Endothelial cell of hepatic sinusoid (primary cell): ENCODE results near the gene FAM171A2.
"Not testable (repeated sequence)": the region's sequence is repeated elsewhere in the genome, so short reads cannot be mapped to it uniquely, and the experiment has no call there.

Experiments used
- in situ Hi-C: cut with HindIII; loops from 2 replicates; pipeline ENCODE4 v1.10.0; 2017; ENCODE audit warnings: low sequenced_read_pairs

FAM171A2 gene

DNA sequence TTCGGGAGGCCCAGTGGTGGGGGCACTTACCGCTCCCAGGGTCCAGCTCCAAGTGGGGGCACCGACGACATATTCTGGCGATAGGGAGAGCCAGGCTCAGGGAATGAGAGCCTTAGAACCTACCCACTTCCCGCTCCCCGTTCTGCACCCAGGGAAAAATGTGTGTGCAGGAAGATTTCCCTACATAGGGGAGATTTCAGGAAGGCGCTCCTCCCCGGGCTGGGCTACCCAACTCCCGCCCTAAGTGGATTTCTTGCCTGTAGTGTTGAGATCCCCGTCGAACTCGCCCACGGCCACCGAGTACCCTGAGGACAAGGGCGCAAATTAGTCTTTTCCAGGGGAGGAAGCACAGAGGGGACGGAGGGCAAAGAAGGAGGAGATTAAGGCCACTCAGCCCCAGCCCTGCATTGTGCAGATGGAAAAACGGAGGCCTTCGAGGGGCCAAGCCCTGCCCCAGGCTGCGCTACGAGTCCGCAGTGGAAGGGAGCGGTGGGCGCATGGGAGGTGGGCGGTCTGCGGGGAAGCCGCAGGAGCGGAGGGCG, 20.7 kb upstream of the FAM171A2 start:
- in situ Hi-C loops = no loop called here

DNA sequence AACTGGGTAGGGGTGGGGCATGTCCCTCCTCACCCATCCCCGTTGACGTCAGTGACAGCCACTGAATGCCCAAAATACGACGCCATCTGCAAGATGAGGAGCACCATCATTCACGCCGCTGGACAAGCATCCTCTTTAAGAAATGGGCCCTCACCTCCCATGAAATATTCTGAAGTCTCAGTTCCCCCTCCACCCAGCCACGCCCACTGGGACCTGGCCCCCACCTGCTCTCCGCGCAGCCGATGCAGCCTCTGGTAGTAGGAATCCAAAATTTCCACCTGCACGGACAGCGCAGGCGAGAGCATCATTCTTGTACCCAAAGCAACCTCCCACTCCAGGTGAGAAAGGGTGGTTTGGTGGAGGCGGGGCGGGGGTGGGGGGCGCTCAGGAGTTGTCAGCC, 20.2 kb upstream of the FAM171A2 start:
- in situ Hi-C loops = no loop called here

DNA sequence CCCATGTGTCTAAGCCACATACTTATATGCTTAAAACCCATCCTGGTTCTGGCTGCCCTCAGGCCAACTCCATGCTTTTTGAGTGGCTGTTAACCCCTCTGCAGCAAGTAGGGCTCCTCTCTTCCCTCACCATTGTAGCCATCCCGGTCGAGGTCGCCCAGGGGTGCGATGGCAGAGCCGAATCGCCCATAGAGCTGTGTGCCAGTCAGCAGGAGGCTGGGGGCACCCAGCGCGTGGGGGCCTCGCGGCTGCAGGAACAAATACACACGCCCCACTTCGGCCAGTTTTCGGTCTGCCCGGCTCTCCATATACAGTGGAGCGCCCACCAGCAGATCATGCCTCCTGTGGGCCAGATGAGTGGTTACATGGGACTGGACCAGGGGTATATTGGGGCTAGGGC, 19.7 kb upstream of the FAM171A2 start:
- in situ Hi-C loops = no loop called here

DNA sequence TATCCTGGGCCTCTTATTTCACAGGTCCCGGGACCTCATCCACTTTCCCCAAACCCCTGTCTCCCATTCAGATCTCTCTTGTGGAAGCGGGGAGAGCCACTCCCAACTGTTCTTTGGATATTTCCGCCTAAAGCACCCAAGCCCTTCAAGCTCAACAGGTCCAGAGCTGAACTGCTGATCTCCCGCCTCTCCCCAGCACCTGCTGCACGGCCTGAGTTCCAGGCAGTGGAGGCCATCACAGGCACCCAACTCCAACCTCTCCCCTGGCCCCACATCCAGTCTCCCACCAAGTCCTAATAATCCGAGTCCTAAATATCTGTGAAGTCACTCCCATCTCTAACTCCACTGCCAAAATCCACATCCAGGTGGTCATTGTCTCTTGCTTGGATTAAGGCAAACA, 19.3 kb upstream of the FAM171A2 start:
- in situ Hi-C loops = no loop called here

DNA sequence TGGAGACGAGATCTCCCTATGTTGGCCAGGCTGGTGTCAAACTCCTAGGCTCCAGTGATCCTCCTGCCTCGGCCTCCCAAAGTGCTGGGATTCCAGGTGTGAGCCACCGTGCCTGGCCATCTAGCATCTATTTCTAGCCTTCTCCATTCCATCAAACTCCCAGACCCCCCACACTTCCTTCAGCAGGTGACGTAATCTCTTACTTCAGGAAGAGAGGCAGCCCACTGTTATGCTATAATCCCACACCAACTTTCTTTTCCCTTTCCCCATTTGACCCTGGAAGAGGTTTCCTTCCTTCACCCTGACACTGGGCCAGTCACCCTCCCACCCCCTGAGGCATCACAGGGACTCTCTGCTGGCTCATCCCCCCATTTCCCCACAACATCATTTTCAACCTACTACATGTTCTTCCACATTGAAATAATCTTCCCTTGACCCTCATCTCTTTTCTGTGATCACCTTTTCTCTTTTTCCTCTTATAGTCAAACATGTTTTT, 18.2 kb upstream of the FAM171A2 start:
- in situ Hi-C loops = no loop called here

DNA sequence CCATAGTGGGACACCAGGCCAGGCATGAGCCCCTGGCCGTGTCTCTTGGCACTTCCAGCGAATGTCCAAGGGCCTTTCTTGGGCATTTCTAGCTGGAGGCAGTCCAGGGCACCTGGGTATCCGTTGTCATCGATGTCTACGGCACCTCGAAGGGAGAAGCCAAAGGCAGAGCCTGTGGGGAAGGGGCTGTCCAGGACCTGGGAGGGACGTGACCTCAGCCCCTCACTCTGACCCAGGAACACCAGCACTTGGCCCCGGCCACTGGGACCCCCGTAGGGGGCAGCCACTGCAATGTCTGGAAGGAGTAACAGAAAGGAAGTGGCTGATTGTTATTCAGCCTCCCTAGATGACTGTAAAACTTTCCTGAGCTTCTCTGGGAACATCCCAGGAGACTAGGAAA, 17.1 kb upstream of the FAM171A2 start:
- in situ Hi-C loops = no loop called here

DNA sequence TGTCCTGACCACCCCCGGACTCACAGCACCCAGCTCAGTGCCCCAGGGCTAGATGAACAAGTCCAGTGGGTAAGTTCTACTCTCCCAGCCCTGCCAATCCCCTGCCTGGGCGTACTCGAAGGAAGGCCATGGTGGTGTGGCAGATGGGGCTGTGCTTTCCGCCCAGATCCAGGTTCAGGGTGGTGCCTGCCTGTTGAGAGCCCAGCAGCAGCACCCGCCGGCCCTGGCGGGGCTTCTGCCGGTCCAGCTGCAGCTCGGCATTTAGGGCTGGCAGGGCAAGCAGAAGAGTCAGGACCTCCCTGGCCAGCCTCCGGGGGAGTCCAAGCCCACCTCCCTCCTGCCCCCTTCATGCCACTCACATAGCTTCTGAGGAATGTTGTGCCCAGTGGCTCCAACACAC, 16.2 kb upstream of the FAM171A2 start:
- in situ Hi-C loops = no loop called here

DNA sequence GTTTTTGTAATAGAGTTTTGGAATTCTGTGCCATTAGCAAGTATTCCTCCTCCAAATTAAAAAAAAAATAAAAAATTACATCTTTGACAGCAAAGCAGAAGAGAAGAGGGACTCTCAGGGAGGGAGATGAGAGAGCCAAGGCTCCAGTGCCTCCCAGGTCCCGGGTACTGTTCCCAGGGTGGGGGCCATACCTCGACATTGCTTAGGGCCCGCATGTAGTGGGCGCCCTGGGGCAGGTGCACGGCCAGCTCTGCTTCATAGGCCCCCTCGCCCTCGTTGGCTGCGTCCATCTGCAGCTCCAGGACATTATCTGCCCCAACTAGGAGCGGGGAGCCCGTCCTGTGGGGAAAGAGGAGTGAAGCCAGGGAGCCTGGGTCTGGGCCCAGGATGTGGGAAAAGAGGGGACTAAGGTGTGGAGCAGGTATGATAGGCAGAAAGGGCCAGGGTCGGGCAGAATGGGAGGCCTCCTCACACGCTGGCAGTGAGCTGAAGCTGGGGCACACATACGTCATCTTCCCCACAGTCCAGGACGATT, 14.6 kb upstream of the FAM171A2 start:
- in situ Hi-C loops = no loop called here

DNA sequence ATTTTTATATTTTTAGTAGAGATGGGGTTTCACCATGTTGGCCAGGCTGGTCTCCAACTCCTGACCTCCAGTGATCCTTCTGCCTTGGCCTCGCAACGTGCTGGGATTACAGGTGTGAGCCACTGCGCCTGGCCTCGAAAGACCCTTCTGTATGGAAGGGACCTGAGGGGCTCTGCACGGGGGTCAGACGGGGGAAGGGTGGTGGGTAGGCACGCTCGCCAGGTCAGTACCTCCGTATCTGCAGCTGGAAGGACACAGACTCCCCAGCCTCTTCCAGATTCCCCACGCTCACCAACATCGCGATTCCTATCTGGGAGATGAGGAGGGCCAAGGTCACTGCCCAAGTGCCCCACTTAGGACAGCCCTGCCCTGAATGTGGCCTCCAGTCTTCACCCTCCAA, 13.1 kb upstream of the FAM171A2 start:
- in situ Hi-C loops = no loop called here

DNA sequence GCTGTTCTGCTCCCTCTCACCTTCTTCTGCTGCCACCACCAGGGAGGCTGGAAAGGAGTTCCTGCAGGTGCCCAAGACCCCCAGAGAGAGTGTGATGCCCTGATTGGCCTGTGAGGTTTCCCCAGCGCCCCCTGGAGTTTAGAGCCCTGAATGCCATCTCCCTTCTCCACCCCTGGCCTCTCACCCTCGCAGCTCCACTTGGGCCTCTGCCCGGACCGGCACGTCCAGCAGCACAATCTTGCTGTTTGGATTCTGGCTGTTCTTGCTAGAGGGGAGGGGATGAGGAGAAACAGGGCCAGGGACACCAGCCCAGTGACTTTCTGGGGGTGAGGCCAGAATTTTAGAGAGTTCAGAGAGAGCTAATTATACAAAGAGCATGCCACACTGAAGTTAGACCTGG, 12.5 kb upstream of the FAM171A2 start:
- in situ Hi-C loops = no loop called here

DNA sequence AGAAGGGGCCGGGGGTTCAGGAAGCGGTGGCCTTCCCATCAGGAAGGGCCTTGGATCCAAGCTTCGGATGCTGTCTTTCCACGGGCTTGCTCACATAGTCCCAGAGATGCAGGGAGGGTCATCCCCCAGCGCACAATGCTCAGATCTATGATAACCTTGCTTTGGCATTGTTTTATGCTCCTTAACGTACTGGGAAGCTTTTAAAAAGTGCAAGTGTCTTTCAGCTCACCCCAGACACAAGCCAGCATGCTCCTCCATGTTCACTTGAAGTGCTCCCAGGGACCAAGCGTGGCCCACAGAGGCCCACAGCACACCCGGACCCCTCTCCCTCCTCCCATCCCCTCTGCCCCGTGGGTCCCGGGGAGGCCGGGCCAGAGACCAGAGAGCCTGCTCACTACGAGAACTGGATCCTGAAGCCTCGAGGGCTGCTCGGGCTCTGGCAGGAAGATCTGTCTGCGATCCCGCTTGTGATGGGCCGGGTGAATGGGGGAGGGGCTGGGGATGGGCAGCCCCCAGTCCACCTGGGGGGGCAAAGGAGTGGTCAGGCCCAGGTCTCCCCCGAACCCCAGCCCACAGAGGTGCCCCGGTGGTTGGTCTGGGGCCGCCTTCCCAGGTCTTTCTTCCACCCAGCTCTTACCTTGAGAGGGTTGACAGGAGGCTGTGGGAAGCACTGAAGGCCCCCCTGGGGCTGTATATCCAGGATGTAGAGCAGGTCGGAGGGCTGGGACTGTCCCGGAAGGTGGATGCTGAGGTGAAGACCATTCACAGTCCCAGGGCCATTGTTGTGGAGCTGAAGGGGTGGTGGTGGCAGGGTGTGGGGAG, 11.8 kb upstream of the FAM171A2 start:
- in situ Hi-C loops = no loop called here

DNA sequence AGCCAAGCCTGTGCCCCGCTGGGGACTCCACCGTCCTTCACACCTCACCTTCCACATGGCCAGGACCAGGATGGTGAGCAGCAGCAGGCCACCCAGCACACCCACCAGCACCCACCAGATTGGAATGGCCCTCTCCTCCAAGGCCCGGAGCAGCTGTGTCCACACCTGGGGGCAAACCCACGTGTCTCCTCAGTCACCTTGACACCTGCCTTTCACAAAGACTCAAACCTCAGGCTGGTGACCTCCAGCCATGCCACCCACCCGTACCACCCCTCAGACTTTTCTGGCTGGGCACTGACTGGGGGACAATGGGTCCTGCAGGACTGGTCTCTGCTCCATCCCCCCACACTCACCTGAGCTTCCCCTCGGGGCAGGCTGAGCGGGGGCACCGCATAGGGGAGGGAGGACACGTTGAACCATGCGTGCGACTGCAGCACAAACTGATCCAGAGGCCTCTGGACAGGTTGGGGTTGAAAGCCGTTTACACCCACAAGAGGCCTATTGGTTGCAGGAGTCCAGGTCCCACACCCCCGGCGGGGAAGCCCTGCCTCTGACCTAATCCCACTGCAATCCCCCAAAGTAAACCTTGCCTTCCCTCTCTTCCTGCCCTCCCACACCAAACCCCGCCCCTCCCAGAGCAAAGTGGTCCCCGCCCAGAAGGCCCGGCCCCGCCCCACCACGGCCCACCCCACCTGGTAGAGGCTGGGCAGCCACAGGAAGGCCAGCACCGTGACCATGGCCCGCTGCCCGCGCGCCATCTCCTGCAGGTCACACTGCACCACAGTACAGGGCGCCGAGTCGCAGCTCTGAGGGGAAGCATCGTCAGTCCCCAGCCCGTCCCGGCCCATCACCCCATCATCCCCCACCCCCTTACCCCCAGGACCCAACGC, 10.9 kb upstream of the FAM171A2 start:
- in situ Hi-C loops = no loop called here

DNA sequence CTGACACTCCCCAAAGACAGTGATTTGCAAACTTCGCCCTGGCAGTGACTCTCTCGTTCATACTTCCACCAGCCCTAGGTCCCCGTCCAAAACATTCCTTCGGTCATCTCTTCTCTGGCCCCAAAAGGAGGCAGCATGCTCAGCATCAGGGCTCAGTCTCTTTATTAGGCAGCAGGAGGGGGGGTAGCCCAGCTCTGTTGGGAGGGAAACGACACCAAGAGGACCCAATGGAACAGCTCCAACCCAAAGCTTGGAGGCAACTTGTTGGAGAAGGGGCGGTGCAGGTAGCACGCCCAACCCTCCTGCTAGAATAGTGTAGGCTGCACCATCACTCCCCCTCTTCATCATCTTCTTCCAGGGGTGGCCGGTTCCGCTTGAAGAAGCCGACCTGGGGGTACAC, 8.4 kb upstream of the FAM171A2 start:
- in situ Hi-C loops = no loop called here

DNA sequence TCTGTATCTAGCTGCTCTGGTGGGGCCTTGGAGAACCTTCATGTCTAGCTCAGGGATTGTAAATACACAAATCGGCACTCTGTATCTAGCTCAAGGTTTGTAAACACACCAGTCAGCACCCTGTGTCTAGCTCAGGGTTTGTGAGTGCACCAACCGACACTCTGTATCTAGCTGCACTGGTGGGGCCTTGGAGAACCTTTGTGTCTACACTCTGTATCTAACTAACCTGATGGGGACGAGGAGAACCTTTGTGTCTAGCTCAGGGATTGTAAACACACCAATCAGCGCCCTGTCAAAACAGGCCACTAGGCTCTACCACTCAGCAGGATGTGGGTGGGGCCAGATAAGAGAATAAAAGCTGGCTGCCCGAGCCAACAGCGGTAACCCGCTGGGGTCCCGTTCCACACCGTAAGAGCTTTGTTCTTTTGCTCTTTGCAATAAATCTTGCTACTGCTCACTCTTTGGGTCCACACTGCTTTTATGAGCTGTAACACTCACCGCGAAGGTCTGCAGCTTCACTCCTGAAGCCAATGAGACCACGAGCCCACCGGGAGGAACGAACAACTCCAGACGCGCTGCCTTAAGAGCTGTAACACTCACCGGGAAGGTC, 5.9 kb upstream of the FAM171A2 start:
- in situ Hi-C loops = not testable (repeated sequence)

DNA sequence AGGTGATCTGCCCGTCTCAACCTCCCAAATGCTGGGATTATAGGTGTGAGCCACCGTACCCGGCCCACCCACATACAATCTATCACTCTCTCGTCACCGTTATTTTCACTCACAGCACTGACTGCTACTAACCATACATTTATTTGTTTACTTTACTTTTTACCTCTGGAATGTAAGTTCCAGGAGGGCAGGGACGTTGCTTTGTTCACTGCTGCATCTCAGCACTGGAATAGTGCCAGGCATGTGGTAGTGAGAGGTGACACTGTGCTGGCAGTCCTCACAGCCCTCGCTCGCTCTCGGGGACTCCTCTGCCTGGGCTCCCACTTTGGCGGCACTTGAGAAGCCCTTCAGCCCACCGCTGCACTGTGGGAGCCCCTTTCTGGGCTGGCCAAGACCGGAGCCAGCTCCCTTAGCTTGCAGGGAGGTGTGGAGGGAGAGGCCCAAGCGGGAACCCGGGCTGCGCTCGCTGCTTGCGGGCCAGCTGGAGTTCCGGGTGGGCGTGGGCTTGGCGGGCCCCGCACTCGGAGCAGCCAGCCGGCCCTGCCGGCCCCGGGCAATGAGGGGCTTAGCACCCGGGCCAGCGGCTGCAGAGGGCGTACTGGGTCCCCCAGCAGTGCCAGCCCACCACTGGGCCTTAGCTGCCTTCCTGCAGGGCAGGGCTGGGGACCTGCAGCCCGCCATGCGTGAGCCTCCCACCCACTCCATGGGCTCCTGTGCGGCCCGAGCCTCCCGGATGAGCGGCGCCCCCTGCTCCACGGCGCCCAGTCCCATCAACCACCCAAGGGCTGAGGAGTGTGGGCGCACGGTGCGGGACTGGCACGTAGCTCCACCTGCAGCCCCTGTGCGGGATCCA, 5.0 kb upstream of the FAM171A2 start:
- in situ Hi-C loops = not testable (repeated sequence)

DNA sequence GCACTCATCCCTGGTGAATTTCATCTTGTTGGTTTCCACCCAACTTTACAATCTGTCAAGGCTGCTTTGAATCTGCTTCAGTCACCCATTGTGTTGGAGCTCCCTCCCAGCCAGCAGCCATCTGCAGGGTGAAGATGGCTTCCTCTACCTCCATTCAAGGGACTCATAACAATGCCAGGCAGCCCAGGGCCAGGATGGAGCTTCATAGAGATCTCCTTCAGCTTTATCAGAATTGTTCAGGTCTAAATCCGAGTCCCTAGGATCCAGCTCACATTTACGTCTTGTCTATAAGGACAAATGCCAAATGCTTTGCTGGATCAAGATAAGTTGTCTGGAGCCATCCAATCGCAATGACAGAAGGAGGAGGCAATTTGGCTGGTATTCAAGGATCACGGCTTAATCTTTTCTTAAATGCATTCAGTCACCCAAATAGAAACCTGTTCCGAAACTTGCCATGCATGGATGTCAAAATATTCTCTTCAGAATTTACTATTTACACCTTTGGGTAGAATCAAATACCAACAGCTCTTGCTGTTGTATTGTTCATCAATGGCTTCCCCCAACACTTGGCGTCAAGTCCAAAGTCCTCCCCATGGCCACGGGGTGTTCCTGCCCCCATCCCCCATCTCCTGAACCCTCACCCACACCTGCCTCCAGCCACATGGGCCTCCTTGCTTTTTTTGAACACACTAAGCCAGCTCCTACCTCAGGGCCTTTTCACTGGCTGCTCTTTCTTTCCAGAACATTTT, 3.8 kb upstream of the FAM171A2 start:
- in situ Hi-C loops = no loop called here

DNA sequence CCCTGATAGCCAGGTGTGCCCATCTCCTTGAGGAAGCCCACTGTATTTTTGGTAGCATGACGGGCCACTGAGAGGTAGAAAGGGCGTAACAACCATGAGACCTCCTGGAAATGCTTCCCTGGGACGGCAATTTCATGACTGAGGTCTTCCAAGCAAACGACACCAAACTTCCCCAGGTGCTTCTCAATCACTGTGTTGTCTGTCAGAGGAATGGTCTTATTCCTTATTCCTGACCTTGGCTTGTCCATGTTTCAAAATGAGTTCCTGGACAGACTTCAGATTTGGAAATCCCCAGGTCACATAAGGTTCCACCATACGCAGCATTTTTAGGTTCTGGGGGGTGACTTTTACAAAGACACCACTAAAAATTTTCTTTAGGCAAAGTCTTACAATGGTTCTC, 1.4 kb upstream of the FAM171A2 start:
- in situ Hi-C loops = not testable (repeated sequence)

DNA sequence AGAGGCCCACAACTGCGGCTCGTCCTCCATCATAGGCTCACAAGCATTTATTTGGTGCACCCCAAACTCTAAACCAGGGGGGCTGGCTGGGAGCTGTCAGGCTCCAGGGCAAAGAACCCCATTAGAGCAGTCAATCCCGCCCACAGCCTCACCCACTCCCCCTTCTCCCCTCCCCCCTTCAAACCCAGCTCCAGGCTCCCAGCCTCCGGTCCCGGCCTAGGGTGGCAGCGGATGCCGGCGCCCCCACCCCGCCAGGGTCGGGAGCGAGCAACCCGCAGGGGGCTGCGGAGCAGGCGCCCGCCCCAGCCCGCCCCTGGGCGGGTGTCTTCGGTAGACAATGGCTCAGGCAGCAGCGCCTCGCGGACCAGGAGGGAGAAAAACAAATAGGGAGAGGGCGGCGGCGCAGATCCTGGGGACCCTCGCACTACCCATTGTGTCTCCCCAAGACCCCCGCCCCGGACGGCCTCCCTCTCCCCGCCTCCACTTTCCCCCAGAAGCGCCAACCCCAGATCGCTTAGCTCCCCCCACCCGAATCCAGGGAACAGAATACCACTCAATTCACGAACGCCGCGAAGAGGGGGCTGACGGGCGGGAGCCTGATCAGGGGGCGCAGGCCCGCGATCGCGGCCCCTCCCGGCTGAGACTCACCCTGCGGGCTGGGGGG, 572 bp downstream of the FAM171A2 start:
- in situ Hi-C loops = no loop called here

DNA sequence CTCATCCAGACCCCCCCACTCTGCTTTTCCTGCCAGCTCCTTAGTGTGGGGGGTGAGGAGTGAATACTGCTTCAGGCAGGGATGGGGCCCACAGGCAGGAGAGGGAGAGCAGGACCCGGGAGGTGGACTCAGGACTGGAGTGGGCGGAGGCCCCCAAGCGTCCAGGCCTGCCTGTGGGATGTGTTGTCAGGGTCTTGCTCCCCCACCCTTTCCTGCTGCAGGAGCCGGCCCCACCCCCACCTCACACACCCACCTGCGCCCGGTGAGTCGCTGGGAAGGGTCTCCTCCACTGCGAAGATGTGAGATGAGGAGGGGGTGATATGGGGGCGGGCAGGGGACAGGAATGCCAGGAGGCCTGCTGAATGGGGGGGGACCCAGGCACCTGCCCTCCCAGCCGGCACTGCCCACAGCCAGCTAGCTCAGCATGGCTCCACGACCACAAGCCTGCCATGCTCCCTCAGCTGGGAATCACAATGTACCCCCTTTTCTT, 1.1 kb downstream of the FAM171A2 start:
- in situ Hi-C loops = no loop called here
